ENCODE measurements around the gene PPP4R2. TPM values are rescaled to one million over a fixed set of nuclear protein-coding genes. Genes with fewer than 3 reads are reported as not detected.

Gene PPP4R2
- polyA plus RNA-seq, 3 donors = 14.3 to 25.4 (median 18.7) TPM

GRCh38 chr3:72957297-72957696, 39.3 kb upstream of the PPP4R2 start:
- no peak overlapping the region for H3K4me2 ChIP-seq (replicated peaks; ENCODE audit: extremely low read depth, low read length, poor library complexity, severe bottlenecking)
- no peaks in the 10 kb centered on the region for H3K36me3 Mint-ChIP-seq
- H3K27ac ChIP-seq (ENCODE audit: low read depth in 1 of 2, low read length in 2 of 2) = no peak overlapping the region
- H3K4me1 ChIP-seq (ENCODE audit: control insufficient read depth in 1 of 2, insufficient read depth in 2 of 2, low read length in 2 of 2) = no peaks in the 10 kb centered on the region
- H2AFZ ChIP-seq (ENCODE audit: insufficient read depth, low read depth, low read length, poor library complexity, severe bottlenecking) = no peak overlapping the region
- H3K9me3 ChIP-seq (replicated peaks in 1 of 2; ENCODE audit: control insufficient read depth in 1 of 2, insufficient read depth in 1 of 2, low read length in 2 of 2) = no peaks in the 10 kb centered on the region
- no peaks in the 10 kb centered on the region for H3K9me3 Mint-ChIP-seq
- DNase-seq = no peak
- no peaks in the 10 kb centered on the region for H4K20me1 ChIP-seq (ENCODE audit: insufficient read depth, low read length)
- no peak overlapping the region for H3K4me3 Mint-ChIP-seq
- TF ChIP-seq, protein P1, sequence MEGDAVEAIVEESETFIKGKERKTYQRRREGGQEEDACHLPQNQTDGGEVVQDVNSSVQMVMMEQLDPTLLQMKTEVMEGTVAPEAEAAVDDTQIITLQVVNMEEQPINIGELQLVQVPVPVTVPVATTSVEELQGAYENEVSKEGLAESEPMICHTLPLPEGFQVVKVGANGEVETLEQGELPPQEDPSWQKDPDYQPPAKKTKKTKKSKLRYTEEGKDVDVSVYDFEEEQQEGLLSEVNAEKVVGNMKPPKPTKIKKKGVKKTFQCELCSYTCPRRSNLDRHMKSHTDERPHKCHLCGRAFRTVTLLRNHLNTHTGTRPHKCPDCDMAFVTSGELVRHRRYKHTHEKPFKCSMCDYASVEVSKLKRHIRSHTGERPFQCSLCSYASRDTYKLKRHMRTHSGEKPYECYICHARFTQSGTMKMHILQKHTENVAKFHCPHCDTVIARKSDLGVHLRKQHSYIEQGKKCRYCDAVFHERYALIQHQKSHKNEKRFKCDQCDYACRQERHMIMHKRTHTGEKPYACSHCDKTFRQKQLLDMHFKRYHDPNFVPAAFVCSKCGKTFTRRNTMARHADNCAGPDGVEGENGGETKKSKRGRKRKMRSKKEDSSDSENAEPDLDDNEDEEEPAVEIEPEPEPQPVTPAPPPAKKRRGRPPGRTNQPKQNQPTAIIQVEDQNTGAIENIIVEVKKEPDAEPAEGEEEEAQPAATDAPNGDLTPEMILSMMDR (IDR thresholded peaks at IDR 0.05) = no peak
- intact Hi-C loops (cut with micrococcal nuclease) = no loop called here
- H3K4me1 Mint-ChIP-seq = peaks cover 7% of the 10 kb centered on the region
- H3K27me3 Mint-ChIP-seq (ENCODE audit: low read depth in 3 of 3) = peaks cover 0 to 4% (median 3%) of the 10 kb centered on the region in 3 donors
- H3K4me3 ChIP-seq (replicated peaks in 1 of 3; ENCODE audit: low read depth in 2 of 3, low read length in 3 of 3) = no peak overlapping the region
- no peak overlapping the region for H3K9ac ChIP-seq (ENCODE audit: insufficient read depth, low read length, poor library complexity, severe bottlenecking)
- no peaks in the 10 kb centered on the region for H3K27me3 ChIP-seq (ENCODE audit: control insufficient read depth in 2 of 2, insufficient read depth in 2 of 2, low read length in 2 of 2)
- no peaks in the 10 kb centered on the region for H3K79me2 ChIP-seq (ENCODE audit: insufficient read depth, low read length)
- no peak overlapping the region for H3K27ac Mint-ChIP-seq
- 80% methylated on average over 1 of the region's 8 CpGs for WGBS (ENCODE audit: insufficient coverage)
- H3K36me3 ChIP-seq (replicated peaks in 1 of 2; ENCODE audit: control insufficient read depth in 1 of 2, insufficient read depth in 2 of 2, low read length in 2 of 2) = no peaks in the 10 kb centered on the region

DNA sequence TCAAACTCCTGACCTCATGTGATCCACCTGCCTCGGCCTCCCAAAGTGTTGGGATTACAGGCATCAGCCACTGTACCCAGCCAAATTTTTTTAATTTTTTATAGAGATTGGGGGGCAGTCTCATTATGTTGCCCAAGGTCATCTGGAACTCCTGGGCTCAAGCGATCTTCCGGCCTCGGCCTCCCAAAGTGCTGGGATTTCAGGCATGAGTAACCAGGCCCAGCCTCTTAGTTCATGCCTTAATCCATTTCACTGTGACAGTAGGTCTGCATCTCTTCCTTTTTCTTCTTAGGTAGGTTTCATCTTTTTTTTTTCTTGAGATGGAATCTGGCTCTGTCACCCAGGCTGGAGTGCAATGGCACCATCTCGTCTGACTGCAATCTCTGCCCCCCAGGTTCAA, 37.3 kb upstream of the PPP4R2 start:
- Histone ChIP-seq H2AFZ (ENCODE audit: insufficient read depth, low read depth, low read length, poor library complexity, severe bottlenecking) (no peak overlapping the region), H3K9me3 (replicated peaks in 1 of 2; ENCODE audit: control insufficient read depth in 1 of 2, insufficient read depth in 1 of 2, low read length in 2 of 2) (no peaks in the 10 kb centered on the region), H3K79me2 (ENCODE audit: insufficient read depth, low read length) (no peaks in the 10 kb centered on the region), H3K27me3 (ENCODE audit: control insufficient read depth in 2 of 2, insufficient read depth in 2 of 2, low read length in 2 of 2) (no peaks in the 10 kb centered on the region), H3K9ac (ENCODE audit: insufficient read depth, low read length, poor library complexity, severe bottlenecking) (no peak overlapping the region), H4K20me1 (ENCODE audit: insufficient read depth, low read length) (no peaks in the 10 kb centered on the region), H3K4me1 (ENCODE audit: control insufficient read depth in 1 of 2, insufficient read depth in 2 of 2, low read length in 2 of 2) (no peaks in the 10 kb centered on the region), H3K4me3 (replicated peaks in 1 of 3; ENCODE audit: low read depth in 2 of 3, low read length in 3 of 3) (no peak overlapping the region), H3K27ac (ENCODE audit: low read depth in 1 of 2, low read length in 2 of 2) (no peak overlapping the region), H3K4me2 (replicated peaks; ENCODE audit: extremely low read depth, low read length, poor library complexity, severe bottlenecking) (no peak overlapping the region), H3K36me3 (replicated peaks in 1 of 2; ENCODE audit: control insufficient read depth in 1 of 2, insufficient read depth in 2 of 2, low read length in 2 of 2) (no peaks in the 10 kb centered on the region)
- Mint-ChIP-seq H3K27ac (no peak overlapping the region), H3K4me1 (peaks cover 7% of the 10 kb centered on the region), H3K27me3 (ENCODE audit: low read depth in 3 of 3) (peaks cover 0 to 4% (median 3%) of the 10 kb centered on the region in 3 donors), H3K9me3 (no peaks in the 10 kb centered on the region), H3K36me3 (no peaks in the 10 kb centered on the region), H3K4me3 (no peak overlapping the region)
- TF ChIP-seq, protein P1 (IDR thresholded peaks at IDR 0.05) = no peak
- 100% methylated on average over 4 of the region's 5 CpGs for WGBS (ENCODE audit: insufficient coverage)
- no peak for DNase-seq
- intact Hi-C loops (cut with micrococcal nuclease) = no loop called here

Data from CD14-positive monocyte (primary cell).